ENCODE data around the gene TMEM244. TPM values are rescaled to one million over a fixed set of nuclear protein-coding genes. Genes with fewer than 3 reads are reported as not detected.
A peak's percentile ranks its signal among the peaks of the same experiment; 100 is the strongest.

The TMEM244 gene
- total and polyA plus RNA-seq, 9 of the 15 experiments (the other 6 are each of a cell fraction or from before 2014, with no cell fraction given) = not detected

DNA sequence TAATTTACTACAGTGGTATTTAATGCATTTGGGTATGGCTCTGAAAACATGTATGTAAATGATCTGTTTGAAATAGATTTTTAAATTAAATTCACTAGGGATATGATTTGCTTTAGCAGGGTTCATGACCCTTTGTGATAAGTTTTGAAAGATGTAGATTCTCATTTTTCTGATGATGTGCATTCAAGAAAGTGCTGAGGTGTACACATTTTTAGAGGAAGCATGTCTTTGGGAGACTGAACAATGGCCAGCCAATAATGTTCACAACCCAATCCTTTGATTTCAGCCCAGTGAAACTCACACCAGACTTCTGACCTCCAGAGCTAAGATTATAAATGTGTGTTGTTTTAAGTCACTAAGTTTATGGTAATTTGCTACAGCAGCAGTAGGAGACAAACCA is 71.1 kb downstream of the TMEM244 start (continued):
- TF ChIP-seq, protein P1, sequence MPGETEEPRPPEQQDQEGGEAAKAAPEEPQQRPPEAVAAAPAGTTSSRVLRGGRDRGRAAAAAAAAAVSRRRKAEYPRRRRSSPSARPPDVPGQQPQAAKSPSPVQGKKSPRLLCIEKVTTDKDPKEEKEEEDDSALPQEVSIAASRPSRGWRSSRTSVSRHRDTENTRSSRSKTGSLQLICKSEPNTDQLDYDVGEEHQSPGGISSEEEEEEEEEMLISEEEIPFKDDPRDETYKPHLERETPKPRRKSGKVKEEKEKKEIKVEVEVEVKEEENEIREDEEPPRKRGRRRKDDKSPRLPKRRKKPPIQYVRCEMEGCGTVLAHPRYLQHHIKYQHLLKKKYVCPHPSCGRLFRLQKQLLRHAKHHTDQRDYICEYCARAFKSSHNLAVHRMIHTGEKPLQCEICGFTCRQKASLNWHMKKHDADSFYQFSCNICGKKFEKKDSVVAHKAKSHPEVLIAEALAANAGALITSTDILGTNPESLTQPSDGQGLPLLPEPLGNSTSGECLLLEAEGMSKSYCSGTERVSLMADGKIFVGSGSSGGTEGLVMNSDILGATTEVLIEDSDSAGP (CRISPR knock-in tag; IDR thresholded peaks at IDR 0.05) = no peak
- TF ChIP-seq VEZF1 (CRISPR knock-in tag; IDR thresholded peaks at IDR 0.05) (no peak), TBL1XR1 (IDR thresholded peaks at IDR 0.05; ENCODE audit: low read length in 2 of 2) (no peak), TSC22D4 (tag; IDR thresholded peaks at IDR 0.05) (no peak), PHB2 (IDR thresholded peaks at IDR 0.05; ENCODE audit: low read depth) (no peak), TOE1 (IDR thresholded peaks at IDR 0.05; ENCODE audit: borderline replicate concordance) (no peak), TOE1 (CRISPR knock-in tag; IDR thresholded peaks at IDR 0.05; ENCODE audit: borderline replicate concordance, low read depth) (no peak), HMG20B (CRISPR knock-in tag; IDR thresholded peaks at IDR 0.05) (no peak), ZZZ3 (IDR thresholded peaks at IDR 0.05) (no peak), ZC3H11A (IDR thresholded peaks at IDR 0.05; ENCODE audit: low read depth, low read length) (no peak), ATF1 (CRISPR knock-in tag; IDR thresholded peaks at IDR 0.05) (no peak), ATF1 (tag; IDR thresholded peaks at IDR 0.05) (no peak), MAFG (tag; conservative IDR thresholded peaks at IDR 0.05) (peak; percentile 57), HMBOX1 (IDR thresholded peaks at IDR 0.05) (no peak), USF2 (CRISPR knock-in tag; IDR thresholded peaks at IDR 0.05) (no peak), NR3C1 (CRISPR knock-in tag; IDR thresholded peaks at IDR 0.05) (no peak)
- TF ChIP-seq, protein P2, sequence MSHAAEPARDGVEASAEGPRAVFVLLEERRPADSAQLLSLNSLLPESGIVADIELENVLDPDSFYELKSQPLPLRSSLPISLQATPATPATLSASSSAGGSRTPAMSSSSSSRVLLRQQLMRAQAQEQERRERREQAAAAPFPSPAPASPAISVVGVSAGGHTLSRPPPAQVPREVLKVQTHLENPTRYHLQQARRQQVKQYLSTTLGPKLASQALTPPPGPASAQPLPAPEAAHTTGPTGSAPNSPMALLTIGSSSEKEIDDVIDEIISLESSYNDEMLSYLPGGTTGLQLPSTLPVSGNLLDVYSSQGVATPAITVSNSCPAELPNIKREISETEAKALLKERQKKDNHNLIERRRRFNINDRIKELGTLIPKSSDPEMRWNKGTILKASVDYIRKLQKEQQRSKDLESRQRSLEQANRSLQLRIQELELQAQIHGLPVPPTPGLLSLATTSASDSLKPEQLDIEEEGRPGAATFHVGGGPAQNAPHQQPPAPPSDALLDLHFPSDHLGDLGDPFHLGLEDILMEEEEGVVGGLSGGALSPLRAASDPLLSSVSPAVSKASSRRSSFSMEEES (CRISPR knock-in tag; IDR thresholded peaks at IDR 0.05) = no peak
- TF ChIP-seq, protein P3, sequence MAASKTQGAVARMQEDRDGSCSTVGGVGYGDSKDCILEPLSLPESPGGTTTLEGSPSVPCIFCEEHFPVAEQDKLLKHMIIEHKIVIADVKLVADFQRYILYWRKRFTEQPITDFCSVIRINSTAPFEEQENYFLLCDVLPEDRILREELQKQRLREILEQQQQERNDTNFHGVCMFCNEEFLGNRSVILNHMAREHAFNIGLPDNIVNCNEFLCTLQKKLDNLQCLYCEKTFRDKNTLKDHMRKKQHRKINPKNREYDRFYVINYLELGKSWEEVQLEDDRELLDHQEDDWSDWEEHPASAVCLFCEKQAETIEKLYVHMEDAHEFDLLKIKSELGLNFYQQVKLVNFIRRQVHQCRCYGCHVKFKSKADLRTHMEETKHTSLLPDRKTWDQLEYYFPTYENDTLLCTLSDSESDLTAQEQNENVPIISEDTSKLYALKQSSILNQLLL (CRISPR knock-in tag; IDR thresholded peaks at IDR 0.05; ENCODE audit: borderline replicate concordance) = no peak

Data from K562 (cell line).